NCI-H82 (cell line): ENCODE results near the gene UGT2B11.
A peak's percentile ranks its signal among the peaks of the same experiment; 100 is the strongest.
"Not testable (repeated sequence)": the region's sequence is repeated elsewhere in the genome, so short reads cannot be mapped to it uniquely, and the experiment has no call there.

Experiments used
- DNase-seq: peaks from one replicate; lab custom pipeline; 2025; lab: John Stamatoyannopoulos, UW

UGT2B11 gene

DNA sequence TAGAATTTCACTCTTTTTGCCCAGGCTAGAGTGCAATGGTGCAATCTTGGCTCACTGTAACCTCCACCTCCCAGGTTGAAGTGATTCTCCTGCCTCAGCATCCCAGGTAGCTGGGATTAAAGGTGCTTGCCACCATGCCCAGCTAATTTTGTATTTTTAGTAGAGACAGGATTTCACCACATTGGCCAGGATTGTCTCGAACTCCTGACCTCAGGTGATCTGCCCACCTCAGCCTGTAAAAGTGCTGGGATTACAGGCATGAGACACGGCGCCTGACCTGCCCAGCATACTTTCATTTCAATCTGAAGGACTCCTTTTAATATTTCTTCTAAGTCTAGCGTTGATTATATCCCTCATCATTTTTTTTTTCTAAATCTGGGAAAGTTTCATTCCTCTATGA is 45.4 kb downstream of the UGT2B11 start:
- DNase-seq: not testable (repeated sequence)

DNA sequence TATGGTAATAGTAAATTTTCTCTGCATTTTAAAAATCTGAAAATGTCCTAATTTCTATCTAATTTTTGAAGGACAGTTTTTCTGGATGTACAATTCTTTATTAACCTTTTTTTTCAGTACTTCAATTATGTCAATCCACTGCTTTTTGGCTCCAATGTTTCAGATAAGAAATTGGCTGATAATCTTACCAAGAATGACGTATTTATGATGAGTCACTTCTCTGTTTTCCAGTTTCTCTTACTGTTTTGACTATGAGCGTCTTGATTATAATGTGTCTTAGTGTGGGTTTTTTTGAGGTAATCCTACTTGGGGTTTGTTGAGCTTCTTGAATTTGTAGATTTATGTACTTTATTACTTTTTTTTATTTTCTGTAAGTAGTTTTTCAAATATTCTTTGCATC is 47.2 kb downstream of the UGT2B11 start:
- no peak for DNase-seq

DNA sequence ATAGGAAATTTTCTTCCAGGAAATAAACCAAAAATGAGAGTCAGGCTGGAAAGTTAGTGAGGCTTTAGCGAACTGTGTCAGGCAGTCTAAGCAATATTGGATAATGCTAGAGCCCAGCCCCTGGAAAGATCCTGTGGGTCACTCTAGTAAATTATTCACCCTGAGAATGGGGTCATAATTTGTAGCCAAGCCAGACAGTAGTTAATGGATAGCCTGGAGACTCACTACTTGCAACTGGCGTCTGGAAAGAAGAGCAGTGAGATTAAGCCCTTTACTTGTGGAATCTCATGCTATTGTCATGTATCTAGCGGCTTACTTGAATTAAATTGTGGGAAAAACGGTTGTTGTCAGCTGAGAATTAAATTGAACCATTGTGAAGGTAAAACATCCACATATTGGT is 48.2 kb downstream of the UGT2B11 start:
- not testable (repeated sequence) for DNase-seq

GRCh38 chr4:69165707-69166106 is 48.8 kb downstream of the UGT2B11 start:
- not testable (repeated sequence) for DNase-seq

DNA sequence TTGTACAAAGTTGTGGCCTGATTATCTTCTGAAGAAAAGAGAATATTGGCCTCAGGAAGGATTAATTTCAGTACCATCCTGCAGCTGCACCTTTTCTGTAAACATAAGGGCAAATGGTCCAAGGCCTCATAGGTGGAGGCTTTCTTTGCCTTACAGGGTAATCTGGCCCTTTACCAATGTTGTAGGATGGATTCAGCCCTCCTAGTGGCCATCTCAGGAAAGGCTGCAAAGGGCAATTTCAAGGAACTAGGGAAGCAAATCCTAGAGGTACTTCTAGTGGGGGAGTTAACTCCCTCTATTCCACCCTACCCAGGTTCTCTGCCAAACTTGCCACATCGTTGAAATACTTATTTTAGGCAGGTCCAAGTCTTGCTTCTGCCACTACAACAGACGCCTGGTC is 57.6 kb downstream of the UGT2B11 start:
- peak; percentile 26 for DNase-seq

GRCh38 chr4:69154021-69154420 is 60.5 kb downstream of the UGT2B11 start:
- no peak for DNase-seq
